ENCODE measurements around the gene ROR2. TPM values are rescaled to one million over a fixed set of nuclear protein-coding genes. Genes with fewer than 3 reads are reported as not detected.

Gene ROR2
- total RNA-seq, 1 experiment from 2014 or later = 0.84 TPM

- peaks cover 14% of the 10 kb centered on the region for H3K4me1 Mint-ChIP-seq (ENCODE audit: insufficient read depth, unreplicated experiment)
- no TSS peak for BruUV-seq (replicated peaks)
- H3K36me3 Mint-ChIP-seq (ENCODE audit: insufficient read depth, unreplicated experiment) = no peaks in the 10 kb centered on the region
- POLR2A ChIA-PET = interaction anchor here (0.5 to 1.3 kb wide), 11 partner anchors 19 to 1298 kb away, joined by 3 to 5 read pairs (median 3); no protein-coding TSS in a partner anchor
- no peaks in the 10 kb centered on the region for H3K9me3 Mint-ChIP-seq (ENCODE audit: unreplicated experiment)
- CTCF ChIA-PET = interaction anchor here (0.6 to 5.2 kb wide), 34 partner anchors 7 to 1847 kb away, joined by 3 to 43 read pairs (median 4); no protein-coding TSS in a partner anchor
- intact Hi-C loops (cut with micrococcal nuclease) = loop anchor here (1.0 to 10.0 kb wide), 3 partner anchors 52 to 811 kb away; no protein-coding TSS in a partner anchor
- DNase-seq (ENCODE audit: unreplicated experiment) = peak; percentile 33
- no peak for TF ChIP-seq CTCF (IDR thresholded peaks at IDR 0.05; ENCODE audit: unreplicated experiment)
- H3K4me3 Mint-ChIP-seq (ENCODE audit: unreplicated experiment) = no peak overlapping the region
- H3K27ac Mint-ChIP-seq (ENCODE audit: low read depth, unreplicated experiment) = no peak overlapping the region
- H3K27me3 Mint-ChIP-seq (ENCODE audit: insufficient read depth, unreplicated experiment) = no peaks in the 10 kb centered on the region
These were observed 223.5 kb downstream of the ROR2 start for GRCh38 chr9:91726406-91727100.

- Mint-ChIP-seq H3K9me3 (ENCODE audit: unreplicated experiment) (no peaks in the 10 kb centered on the region), H3K36me3 (ENCODE audit: insufficient read depth, unreplicated experiment) (no peaks in the 10 kb centered on the region), H3K27ac (ENCODE audit: low read depth, unreplicated experiment) (no peak overlapping the region), H3K4me1 (ENCODE audit: insufficient read depth, unreplicated experiment) (peaks cover 17% of the 10 kb centered on the region), H3K4me3 (ENCODE audit: unreplicated experiment) (no peak overlapping the region), H3K27me3 (ENCODE audit: insufficient read depth, unreplicated experiment) (no peaks in the 10 kb centered on the region)
- DNase-seq (ENCODE audit: unreplicated experiment) = no peak
- no TSS peak for BruUV-seq (replicated peaks)
- ChIA-PET CTCF (interaction anchor here (1.2 to 5.2 kb wide), 4 partner anchors 49 to 834 kb away, joined by 3 to 43 read pairs (median 6); no protein-coding TSS in a partner anchor), POLR2A (interaction anchor here (0.6 kb wide), 1 partner anchor 210 kb away, joined by 3 read pairs; no protein-coding TSS in a partner anchor)
- no peak for TF ChIP-seq CTCF (IDR thresholded peaks at IDR 0.05; ENCODE audit: unreplicated experiment)
- intact Hi-C loops (cut with micrococcal nuclease) = loop anchor here (1.0 to 10.0 kb wide), 3 partner anchors 51 to 810 kb away; no protein-coding TSS in a partner anchor
These were observed 224.4 kb downstream of the ROR2 start for GRCh38 chr9:91725651-91726050.

GRCh38 chr9:91724609-91725505 lies 225.2 kb downstream of the ROR2 start:
- Mint-ChIP-seq H3K4me1 (ENCODE audit: insufficient read depth, unreplicated experiment) (peaks cover 25% of the 10 kb centered on the region), H3K9me3 (ENCODE audit: unreplicated experiment) (no peaks in the 10 kb centered on the region), H3K27ac (ENCODE audit: low read depth, unreplicated experiment) (no peak overlapping the region), H3K4me3 (ENCODE audit: unreplicated experiment) (no peak overlapping the region), H3K36me3 (ENCODE audit: insufficient read depth, unreplicated experiment) (no peaks in the 10 kb centered on the region), H3K27me3 (ENCODE audit: insufficient read depth, unreplicated experiment) (no peaks in the 10 kb centered on the region)
- TF ChIP-seq CTCF (IDR thresholded peaks at IDR 0.05; ENCODE audit: unreplicated experiment) = no peak
- POLR2A ChIA-PET = no interaction called here
- no peak for DNase-seq (ENCODE audit: unreplicated experiment)
- intact Hi-C loops (cut with micrococcal nuclease) = loop anchor here (10.0 kb wide), 2 partner anchors 50 to 640 kb away; no protein-coding TSS in a partner anchor
- BruUV-seq (replicated peaks) = no TSS peak
- CTCF ChIA-PET = interaction anchor here (0.6 to 5.2 kb wide), 7 partner anchors 48 to 1201 kb away, joined by 3 to 43 read pairs (median 4); no protein-coding TSS in a partner anchor

- intact Hi-C loops (cut with micrococcal nuclease) = loop anchor here (10.0 kb wide), 2 partner anchors 49 to 639 kb away; no protein-coding TSS in a partner anchor
- H3K36me3 Mint-ChIP-seq (ENCODE audit: insufficient read depth, unreplicated experiment) = no peaks in the 10 kb centered on the region
- no peak for TF ChIP-seq CTCF (IDR thresholded peaks at IDR 0.05; ENCODE audit: unreplicated experiment)
- no peak overlapping the region for H3K4me3 Mint-ChIP-seq (ENCODE audit: unreplicated experiment)
- DNase-seq (ENCODE audit: unreplicated experiment) = no peak
- BruUV-seq (replicated peaks) = no TSS peak
- ChIA-PET CTCF (interaction anchor here (0.6 to 2.7 kb wide), 5 partner anchors 47 to 1455 kb away, joined by 3 to 7 read pairs (median 4); no protein-coding TSS in a partner anchor), POLR2A (no interaction called here)
- H3K27me3 Mint-ChIP-seq (ENCODE audit: insufficient read depth, unreplicated experiment) = no peaks in the 10 kb centered on the region
- H3K4me1 Mint-ChIP-seq (ENCODE audit: insufficient read depth, unreplicated experiment) = peaks cover 31% of the 10 kb centered on the region
- H3K27ac Mint-ChIP-seq (ENCODE audit: low read depth, unreplicated experiment) = no peak overlapping the region
- H3K9me3 Mint-ChIP-seq (ENCODE audit: unreplicated experiment) = no peaks in the 10 kb centered on the region
These were observed 226.0 kb downstream of the ROR2 start for GRCh38 chr9:91724068-91724440.
